ENCODE measurements around the gene PISD.

The PISD gene

DNA sequence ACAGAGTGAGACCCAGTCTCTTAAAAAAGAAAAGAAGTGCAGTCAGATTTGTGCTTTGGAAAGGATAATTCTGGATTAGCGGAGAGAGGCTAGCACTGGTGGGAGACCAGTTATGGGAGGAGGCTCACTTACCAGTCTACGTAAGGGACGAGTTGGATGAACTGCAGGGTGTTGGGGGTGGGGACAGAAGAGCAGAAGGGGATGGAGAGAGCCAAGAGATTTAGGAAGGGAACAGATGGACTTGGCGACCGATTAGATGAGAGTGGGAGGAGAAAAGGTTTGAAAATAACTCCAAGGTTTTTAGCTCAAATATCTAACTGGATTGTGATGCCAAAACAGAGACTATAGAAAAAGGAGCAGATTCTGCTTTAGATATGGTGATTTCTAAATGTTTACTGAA lies 84.3 kb downstream of the PISD start:
- DNase-seq (ENCODE audit: low spot score) = no peak
- ChIA-PET POLR2A (ENCODE audit: low non-redundant PET) (no interaction called here), CTCF (no interaction called here)
- TF ChIP-seq CTCF (conservative IDR thresholded peaks at IDR 0.05; ENCODE audit: low read depth) = no peak
- H3K27ac ChIP-seq = no peak overlapping the region

DNA sequence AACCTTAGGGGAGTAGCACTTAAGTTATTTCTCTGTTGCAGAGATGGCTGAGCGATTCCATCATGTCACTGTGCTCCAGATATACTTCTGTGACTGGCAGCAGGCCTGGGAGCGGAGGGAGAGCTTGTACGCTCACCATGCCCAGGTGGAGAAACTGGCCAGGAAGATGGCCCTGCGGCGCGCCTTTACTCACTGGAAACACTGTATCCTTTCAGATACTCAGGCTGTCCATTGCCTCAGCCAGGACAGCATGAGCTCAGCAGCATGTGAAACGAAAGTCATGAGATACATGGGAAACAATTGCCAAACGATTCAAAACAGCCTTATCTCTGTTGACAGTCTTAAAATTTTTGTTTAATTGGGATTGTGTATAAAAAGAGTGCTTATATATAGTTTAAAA lies 86.8 kb downstream of the PISD start:
- no peak for TF ChIP-seq CTCF (conservative IDR thresholded peaks at IDR 0.05; ENCODE audit: low read depth)
- POLR2A ChIA-PET (ENCODE audit: low non-redundant PET) = no interaction called here
- no peak for DNase-seq (ENCODE audit: low spot score)
- CTCF ChIA-PET = no interaction called here
- no peak overlapping the region for H3K27ac ChIP-seq

DNA sequence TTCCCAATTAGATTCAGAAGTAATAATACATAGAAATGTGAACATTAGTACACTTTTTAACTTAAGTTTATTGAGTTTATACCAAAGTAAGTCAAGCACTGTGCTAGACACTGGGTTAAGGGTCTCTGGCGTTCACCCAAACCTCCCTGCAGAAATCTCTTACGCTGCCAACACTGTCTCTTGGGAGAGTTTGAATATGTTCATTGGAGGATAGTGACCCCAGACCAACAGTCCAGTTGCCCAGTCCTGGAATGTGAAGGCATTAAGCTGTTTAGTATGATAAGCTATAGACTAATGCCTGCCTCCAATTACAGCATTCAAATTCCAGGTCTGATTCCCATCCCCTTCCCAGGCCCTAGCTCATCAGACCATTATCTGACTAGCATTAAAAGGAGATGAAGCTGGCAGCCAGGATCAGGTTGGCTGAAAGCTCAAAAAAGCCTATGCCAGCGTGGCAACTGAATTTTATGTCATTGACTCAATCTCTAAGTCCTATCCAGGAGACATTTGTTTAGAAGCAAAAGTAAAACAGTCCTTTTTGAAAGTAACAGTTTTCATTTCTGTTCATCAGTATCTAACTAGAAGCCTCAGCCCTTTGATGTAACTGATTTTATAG lies 87.9 kb downstream of the PISD start:
- ChIA-PET POLR2A (ENCODE audit: low non-redundant PET) (no interaction called here), CTCF (no interaction called here)
- no peak for DNase-seq (ENCODE audit: low spot score)
- no peak for TF ChIP-seq CTCF (conservative IDR thresholded peaks at IDR 0.05; ENCODE audit: low read depth)
- H3K27ac ChIP-seq = no peak overlapping the region

DNA sequence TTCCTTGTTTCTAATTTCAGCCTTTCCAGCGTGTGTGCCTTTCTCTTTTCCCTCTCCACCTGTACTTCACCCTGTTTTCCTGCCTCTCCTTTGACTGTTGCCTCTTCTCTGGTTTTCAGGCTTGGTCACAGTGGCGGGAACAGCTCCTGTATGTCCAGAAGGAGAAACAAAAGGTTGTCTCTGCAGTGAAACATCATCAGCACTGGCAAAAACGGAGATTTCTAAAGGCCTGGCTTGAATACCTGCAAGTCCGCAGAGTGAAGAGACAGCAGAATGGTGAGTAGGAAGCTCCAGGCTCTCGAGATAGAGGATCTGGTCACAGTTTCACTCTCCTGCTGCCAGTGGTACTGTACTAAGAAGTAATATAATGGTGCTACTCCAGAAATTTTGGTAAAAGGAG lies 89.1 kb downstream of the PISD start:
- CTCF ChIA-PET = interaction anchor here (0.6 kb wide), 1 partner anchor 10 kb away, joined by 4 read pairs; no protein-coding TSS in a partner anchor
- TF ChIP-seq CTCF (conservative IDR thresholded peaks at IDR 0.05; ENCODE audit: low read depth) = no peak
- POLR2A ChIA-PET (ENCODE audit: low non-redundant PET) = no interaction called here
- DNase-seq (ENCODE audit: low spot score) = no peak
- H3K27ac ChIP-seq = no peak overlapping the region

DNA sequence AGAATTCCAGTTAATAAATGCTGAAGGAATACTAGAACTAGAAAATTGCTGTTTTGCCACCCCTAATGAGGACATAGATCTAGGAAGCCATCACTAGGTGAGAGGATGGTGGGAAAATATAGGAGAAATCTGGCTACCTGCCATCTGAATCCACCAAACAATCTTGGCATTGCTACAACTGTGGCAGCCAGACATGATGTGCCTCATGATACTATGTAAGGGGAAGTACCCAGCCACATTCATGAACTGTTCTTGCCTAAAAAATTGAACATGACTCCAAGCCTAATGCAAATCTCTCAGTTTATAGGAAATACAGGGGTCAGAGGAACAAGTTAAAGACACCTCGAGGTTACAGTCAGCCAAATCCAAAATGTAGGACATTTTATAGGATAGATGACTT lies 92.9 kb downstream of the PISD start:
- CTCF ChIA-PET = no interaction called here

More for the DNA sequence above, 92.9 kb downstream of the PISD start:
- H3K27ac ChIP-seq = no peak overlapping the region
- DNase-seq (ENCODE audit: low spot score) = no peak
- TF ChIP-seq CTCF (conservative IDR thresholded peaks at IDR 0.05; ENCODE audit: low read depth) = no peak
- POLR2A ChIA-PET (ENCODE audit: low non-redundant PET) = no interaction called here
